HG03558 (cell line): Measurements from ENCODE around the gene RPEL1.
"Not testable (repeated sequence)": the region's sequence is repeated elsewhere in the genome, so short reads cannot be mapped to it uniquely, and the experiment has no call there.

Source experiments
- ATAC-seq: cut with Tn5 transposase; IDR thresholded peaks from one replicate; pipeline ENCODE4 v1.9.1; 2021; ENCODE audit warnings: moderate number of reproducible peaks; ENCODE audit not compliant: unreplicated experiment; ENCODE audit errors: extremely low read depth

The RPEL1 gene

GRCh38 chr10:103232772-103233488 is 12.8 kb upstream of the RPEL1 start:
- ATAC-seq = no peak

- no peak for ATAC-seq
Measured at GRCh38 chr10:103235775-103236174, 9.9 kb upstream of the RPEL1 start.

GRCh38 chr10:103238506-103239252 is 7.0 kb upstream of the RPEL1 start:
- ATAC-seq = no peak

GRCh38 chr10:103241262-103242011 is 4.2 kb upstream of the RPEL1 start:
- ATAC-seq = no peak

- ATAC-seq = no peak
Measured at GRCh38 chr10:103244666-103245271, 918 bp upstream of the RPEL1 start.

GRCh38 chr10:103246324-103246723 is 637 bp downstream of the RPEL1 start:
- ATAC-seq = no peak

GRCh38 chr10:103254113-103254512 is 8.4 kb downstream of the RPEL1 start:
- ATAC-seq = no peak

GRCh38 chr10:103254538-103255325 is 9.0 kb downstream of the RPEL1 start:
- ATAC-seq = no peak

- no peak for ATAC-seq
Measured at GRCh38 chr10:103256613-103257012, 10.9 kb downstream of the RPEL1 start.

- no peak for ATAC-seq
Measured at GRCh38 chr10:103257812-103258211, 12.1 kb downstream of the RPEL1 start.

GRCh38 chr10:103258928-103259327 is 13.2 kb downstream of the RPEL1 start:
- not testable (repeated sequence) for ATAC-seq

- ATAC-seq = no peak
Measured at GRCh38 chr10:103259989-103260388, 14.3 kb downstream of the RPEL1 start.

- no peak for ATAC-seq
Measured at GRCh38 chr10:103262229-103262628, 16.5 kb downstream of the RPEL1 start.

GRCh38 chr10:103265717-103266329 is 20.1 kb downstream of the RPEL1 start:
- no peak for ATAC-seq

- no peak for ATAC-seq
Measured at GRCh38 chr10:103273041-103273441, 27.4 kb downstream of the RPEL1 start.

- ATAC-seq = no peak
Measured at GRCh38 chr10:103276251-103276895, 30.7 kb downstream of the RPEL1 start.

- ATAC-seq = no peak
Measured at GRCh38 chr10:103276896-103277712, 31.4 kb downstream of the RPEL1 start, which contains the start of gene INA. Gene INA (plus strand): TSS chr10:103277138. CDS start chr10:103277212, 74 bp downstream.
